ENCODE data around the gene GRIN3A. TPM values are rescaled to one million over a fixed set of nuclear protein-coding genes. Genes with fewer than 3 reads are reported as not detected.
A peak's percentile ranks its signal among the peaks of the same experiment; 100 is the strongest.

Gene GRIN3A
- total and polyA plus RNA-seq, 8 donors, result 0.13 to 2.4 (median 1.4) TPM; not detected in 1

GRCh38 chr9:101629636-101630035 lies 108.8 kb downstream of the GRIN3A start:
- no peaks in the 10 kb centered on the region for H3K4me1 ChIP-seq
- TF ChIP-seq CTCF (IDR thresholded peaks at IDR 0.05), result no peak
- H3K4me3 ChIP-seq, result no peak overlapping the region
- H3K9me3 ChIP-seq, result no peaks in the 10 kb centered on the region
- no peak overlapping the region for H3K27ac ChIP-seq
- DNase-seq, result no peak
- H3K36me3 ChIP-seq, result no peaks in the 10 kb centered on the region
- intact Hi-C loops (cut with DNase I), result no loop called here
- no peak for ATAC-seq
- no peaks in the 10 kb centered on the region for H3K27me3 ChIP-seq

GRCh38 chr9:101628173-101628572 lies 110.3 kb downstream of the GRIN3A start:
- TF ChIP-seq CTCF (IDR thresholded peaks at IDR 0.05), result no peak
- H3K36me3 ChIP-seq, result no peaks in the 10 kb centered on the region
- DNase-seq, result peak in 1 of 4 donors; percentile 29

GRCh38 chr9:101626295-101626694 lies 112.2 kb downstream of the GRIN3A start:
- no peaks in the 10 kb centered on the region for H3K9me3 ChIP-seq
- no peaks in the 10 kb centered on the region for H3K27me3 ChIP-seq
- intact Hi-C loops (cut with DNase I), result no loop called here
- no peak for TF ChIP-seq CTCF (IDR thresholded peaks at IDR 0.05)
- no peaks in the 10 kb centered on the region for H3K36me3 ChIP-seq
- H3K27ac ChIP-seq, result no peak overlapping the region
- no peak for DNase-seq
- no peak overlapping the region for H3K4me3 ChIP-seq
- no peak for ATAC-seq
- H3K4me1 ChIP-seq, result no peaks in the 10 kb centered on the region

More at GRCh38 chr9:101628173-101628572, 110.3 kb downstream of the GRIN3A start:
- Histone ChIP-seq H3K4me1 (no peaks in the 10 kb centered on the region), H3K27me3 (no peaks in the 10 kb centered on the region), H3K27ac (no peak overlapping the region), H3K9me3 (no peaks in the 10 kb centered on the region), H3K4me3 (no peak overlapping the region)
- ATAC-seq, result no peak
- intact Hi-C loops (cut with DNase I), result no loop called here

- no peak for TF ChIP-seq CTCF (IDR thresholded peaks at IDR 0.05)
- H3K27ac ChIP-seq, result no peak overlapping the region
- H3K4me1 ChIP-seq, result no peaks in the 10 kb centered on the region
- DNase-seq (no peak), ATAC-seq (no peak)
- no peak overlapping the region for H3K4me3 ChIP-seq
- no peaks in the 10 kb centered on the region for H3K9me3 ChIP-seq
- H3K36me3 ChIP-seq, result no peaks in the 10 kb centered on the region
- intact Hi-C loops (cut with DNase I), result no loop called here
- H3K27me3 ChIP-seq, result no peaks in the 10 kb centered on the region
These were observed 112.6 kb downstream of the GRIN3A start for GRCh38 chr9:101625876-101626275.

- DNase-seq (no peak), ATAC-seq (no peak)
- intact Hi-C loops (cut with DNase I), result no loop called here
- H3K36me3 ChIP-seq, result no peaks in the 10 kb centered on the region
- no peak for TF ChIP-seq CTCF (IDR thresholded peaks at IDR 0.05)
- no peak overlapping the region for H3K4me3 ChIP-seq
- H3K27me3 ChIP-seq, result no peaks in the 10 kb centered on the region
- no peak overlapping the region for H3K27ac ChIP-seq
- H3K4me1 ChIP-seq, result no peaks in the 10 kb centered on the region
- H3K9me3 ChIP-seq, result no peaks in the 10 kb centered on the region
These were observed 118.0 kb downstream of the GRIN3A start for GRCh38 chr9:101620452-101620851.
